ENCODE measurements around the gene LMO2. TPM values are rescaled to one million over a fixed set of nuclear protein-coding genes. Genes with fewer than 3 reads are reported as not detected.
"Not testable (repeated sequence)": the region's sequence is repeated elsewhere in the genome, so short reads cannot be mapped to it uniquely, and the experiment has no call there.

The LMO2 gene
- total RNA-seq, 1 donor from 2014 or later, result 1.8 TPM

DNA sequence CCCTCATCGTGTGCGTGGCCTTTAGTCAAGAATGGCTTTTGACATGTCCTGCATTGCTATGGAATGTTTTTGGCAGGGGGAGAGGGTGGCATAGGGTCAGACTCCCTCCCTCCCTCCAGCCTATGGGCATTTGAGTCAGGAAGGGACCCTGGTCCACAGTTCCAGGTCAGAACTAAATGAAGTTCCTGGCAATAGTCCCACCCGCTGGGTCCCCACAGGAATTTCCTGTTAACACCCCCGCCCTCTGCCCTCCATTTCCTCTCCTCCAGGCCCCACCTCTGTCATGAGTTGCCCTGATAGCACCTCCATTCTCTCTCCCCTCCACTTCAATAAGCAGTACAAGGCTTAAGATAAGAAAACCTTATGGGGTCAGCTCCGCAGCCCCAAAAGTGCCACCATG, 40.8 kb upstream of the LMO2 start:
- H4K20me1 ChIP-seq (ENCODE audit: insufficient read depth, low read length), result no peaks in the 10 kb centered on the region
- peaks cover 13% of the 10 kb centered on the region for H3K4me1 Mint-ChIP-seq (ENCODE audit: low read depth, unreplicated experiment)
- H3K9ac ChIP-seq (ENCODE audit: low read length), result no peak overlapping the region
- TF ChIP-seq, protein P1, sequence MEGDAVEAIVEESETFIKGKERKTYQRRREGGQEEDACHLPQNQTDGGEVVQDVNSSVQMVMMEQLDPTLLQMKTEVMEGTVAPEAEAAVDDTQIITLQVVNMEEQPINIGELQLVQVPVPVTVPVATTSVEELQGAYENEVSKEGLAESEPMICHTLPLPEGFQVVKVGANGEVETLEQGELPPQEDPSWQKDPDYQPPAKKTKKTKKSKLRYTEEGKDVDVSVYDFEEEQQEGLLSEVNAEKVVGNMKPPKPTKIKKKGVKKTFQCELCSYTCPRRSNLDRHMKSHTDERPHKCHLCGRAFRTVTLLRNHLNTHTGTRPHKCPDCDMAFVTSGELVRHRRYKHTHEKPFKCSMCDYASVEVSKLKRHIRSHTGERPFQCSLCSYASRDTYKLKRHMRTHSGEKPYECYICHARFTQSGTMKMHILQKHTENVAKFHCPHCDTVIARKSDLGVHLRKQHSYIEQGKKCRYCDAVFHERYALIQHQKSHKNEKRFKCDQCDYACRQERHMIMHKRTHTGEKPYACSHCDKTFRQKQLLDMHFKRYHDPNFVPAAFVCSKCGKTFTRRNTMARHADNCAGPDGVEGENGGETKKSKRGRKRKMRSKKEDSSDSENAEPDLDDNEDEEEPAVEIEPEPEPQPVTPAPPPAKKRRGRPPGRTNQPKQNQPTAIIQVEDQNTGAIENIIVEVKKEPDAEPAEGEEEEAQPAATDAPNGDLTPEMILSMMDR (IDR thresholded peaks at IDR 0.05; ENCODE audit: insufficient read depth, low read depth, low read length), result no peak
- no peak for TF ChIP-seq EZH2 (IDR thresholded peaks at IDR 0.05; ENCODE audit: insufficient read depth, low read length)
- H3K27me3 ChIP-seq (ENCODE audit: insufficient read depth, low read length), result no peaks in the 10 kb centered on the region
- H3K9me3 ChIP-seq (ENCODE audit: insufficient read depth, low read depth, low read length), result peaks cover 11% of the 10 kb centered on the region
- no peak overlapping the region for H3K4me3 ChIP-seq (ENCODE audit: insufficient read depth, low read depth, low read length)
- no peak overlapping the region for H3K27ac Mint-ChIP-seq (ENCODE audit: unreplicated experiment)
- H3K9me3 Mint-ChIP-seq (ENCODE audit: unreplicated experiment), result peaks cover 6% of the 10 kb centered on the region
- H3K4me3 Mint-ChIP-seq (ENCODE audit: unreplicated experiment), result no peak overlapping the region
- FAIRE-seq (no peak), DNase-seq (ENCODE audit: low read depth) (no peak)
- no peak overlapping the region for H3K27ac ChIP-seq (ENCODE audit: low read depth, low read length)
- no peaks in the 10 kb centered on the region for H3K79me2 ChIP-seq (ENCODE audit: insufficient read depth, low read length)
- H3K4me2 ChIP-seq (ENCODE audit: low read length), result no peak overlapping the region
- H3K4me1 ChIP-seq (ENCODE audit: insufficient read depth, low read length), result peaks cover 12% of the 10 kb centered on the region
- H2AFZ ChIP-seq (ENCODE audit: low read depth, low read length), result no peak overlapping the region
- H3K27me3 Mint-ChIP-seq (ENCODE audit: low read depth, unreplicated experiment), result peaks cover 7% of the 10 kb centered on the region
- H3K36me3 ChIP-seq (ENCODE audit: insufficient read depth, low read length), result no peaks in the 10 kb centered on the region
- H3K36me3 Mint-ChIP-seq (ENCODE audit: low read depth, unreplicated experiment), result peaks cover 3% of the 10 kb centered on the region

DNA sequence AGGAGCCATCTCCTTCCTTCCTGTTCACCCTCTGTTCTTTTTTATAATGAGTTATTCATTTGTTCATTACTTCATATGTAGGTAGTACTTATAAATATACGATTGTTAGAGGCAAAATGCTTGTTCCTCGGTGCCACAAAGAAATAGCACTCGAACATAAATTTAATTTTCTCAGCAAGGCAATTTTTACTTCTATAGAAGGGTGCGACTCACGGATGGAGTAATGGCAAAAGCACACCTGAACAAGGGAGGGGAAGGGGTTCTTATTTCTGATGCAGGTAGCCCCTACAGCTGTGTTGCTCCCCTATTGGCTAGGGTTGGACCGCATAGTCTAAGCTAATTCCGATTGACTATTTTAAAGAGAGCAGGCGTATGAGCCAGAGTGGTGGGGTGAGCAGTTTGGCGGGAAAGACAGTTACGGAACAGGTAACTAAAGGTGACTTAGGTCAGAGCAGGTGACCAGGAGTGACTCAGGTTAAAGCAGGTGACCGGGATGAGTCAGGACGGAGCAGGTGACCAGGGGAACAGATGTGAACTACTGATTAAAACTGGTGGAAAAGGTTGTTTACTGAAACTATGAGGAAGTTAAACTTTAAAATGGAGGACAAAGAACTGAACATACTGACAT, 40.0 kb upstream of the LMO2 start:
- not testable (repeated sequence) for H3K9ac ChIP-seq (ENCODE audit: low read length); H3K79me2 ChIP-seq (ENCODE audit: insufficient read depth, low read length); H4K20me1 ChIP-seq (ENCODE audit: insufficient read depth, low read length); H3K4me3 ChIP-seq (ENCODE audit: insufficient read depth, low read depth, low read length); H3K9me3 Mint-ChIP-seq (ENCODE audit: unreplicated experiment); H3K4me1 Mint-ChIP-seq (ENCODE audit: low read depth, unreplicated experiment); H3K4me2 ChIP-seq (ENCODE audit: low read length); H3K27me3 Mint-ChIP-seq (ENCODE audit: low read depth, unreplicated experiment); H3K36me3 ChIP-seq (ENCODE audit: insufficient read depth, low read length); H3K27ac Mint-ChIP-seq (ENCODE audit: unreplicated experiment); H3K36me3 Mint-ChIP-seq (ENCODE audit: low read depth, unreplicated experiment); H3K4me3 Mint-ChIP-seq (ENCODE audit: unreplicated experiment); H2AFZ ChIP-seq (ENCODE audit: low read depth, low read length); FAIRE-seq; H3K4me1 ChIP-seq (ENCODE audit: insufficient read depth, low read length); H3K27me3 ChIP-seq (ENCODE audit: insufficient read depth, low read length); H3K27ac ChIP-seq (ENCODE audit: low read depth, low read length); DNase-seq (ENCODE audit: low read depth)
- peaks cover 11% of the 10 kb centered on the region for H3K9me3 ChIP-seq (ENCODE audit: insufficient read depth, low read depth, low read length)

DNA sequence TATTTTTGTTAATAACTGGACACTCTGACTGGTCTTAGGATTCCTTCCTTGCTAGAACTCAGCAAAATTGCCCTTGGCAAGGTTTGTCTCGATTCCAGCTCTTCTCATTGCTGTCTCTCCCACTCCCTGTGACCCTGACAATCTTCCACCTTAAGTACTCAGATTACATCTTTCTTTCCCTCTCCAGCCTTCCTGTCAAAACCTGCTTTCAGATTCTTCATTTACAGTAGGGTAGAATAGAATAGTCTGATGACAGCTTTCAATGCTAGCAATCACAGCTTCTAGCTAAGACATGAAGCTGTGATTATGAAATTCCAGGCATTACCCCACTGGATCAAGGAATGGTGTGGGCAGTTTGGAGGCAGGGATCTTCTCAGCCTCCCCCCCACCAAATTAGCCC, 39.2 kb upstream of the LMO2 start:
- Mint-ChIP-seq H3K4me1 (ENCODE audit: low read depth, unreplicated experiment) (no peaks in the 10 kb centered on the region), H3K27me3 (ENCODE audit: low read depth, unreplicated experiment) (peaks cover 17% of the 10 kb centered on the region), H3K27ac (ENCODE audit: unreplicated experiment) (no peak overlapping the region), H3K36me3 (ENCODE audit: low read depth, unreplicated experiment) (peaks cover 6% of the 10 kb centered on the region), H3K9me3 (ENCODE audit: unreplicated experiment) (peaks cover 6% of the 10 kb centered on the region), H3K4me3 (ENCODE audit: unreplicated experiment) (no peak overlapping the region)
- Histone ChIP-seq H3K9ac (ENCODE audit: low read length) (no peak overlapping the region), H2AFZ (ENCODE audit: low read depth, low read length) (no peak overlapping the region), H3K4me3 (ENCODE audit: insufficient read depth, low read depth, low read length) (no peak overlapping the region), H3K27me3 (ENCODE audit: insufficient read depth, low read length) (no peaks in the 10 kb centered on the region), H4K20me1 (ENCODE audit: insufficient read depth, low read length) (no peaks in the 10 kb centered on the region), H3K4me1 (ENCODE audit: insufficient read depth, low read length) (no peaks in the 10 kb centered on the region), H3K79me2 (ENCODE audit: insufficient read depth, low read length) (no peaks in the 10 kb centered on the region), H3K4me2 (ENCODE audit: low read length) (no peak overlapping the region), H3K27ac (ENCODE audit: low read depth, low read length) (no peak overlapping the region), H3K36me3 (ENCODE audit: insufficient read depth, low read length) (no peaks in the 10 kb centered on the region), H3K9me3 (ENCODE audit: insufficient read depth, low read depth, low read length) (peaks cover 11% of the 10 kb centered on the region)
- DNase-seq (ENCODE audit: low read depth), result no peak
- no peak for FAIRE-seq
- TF ChIP-seq, protein P1 (IDR thresholded peaks at IDR 0.05; ENCODE audit: insufficient read depth, low read depth, low read length), result no peak
- no peak for TF ChIP-seq EZH2 (IDR thresholded peaks at IDR 0.05; ENCODE audit: insufficient read depth, low read length)

Measured in astrocyte (in vitro differentiated cells and primary cell).